ENCODE results near the gene FN3KRP. TPM values are rescaled to one million over a fixed set of nuclear protein-coding genes. Genes with fewer than 3 reads are reported as not detected.

The FN3KRP gene
- total and polyA plus RNA-seq, 2 of the 13 experiments (the other 11 are each of a cell fraction or from before 2014, with no cell fraction given): 22.4 to 28.2 TPM

DNA sequence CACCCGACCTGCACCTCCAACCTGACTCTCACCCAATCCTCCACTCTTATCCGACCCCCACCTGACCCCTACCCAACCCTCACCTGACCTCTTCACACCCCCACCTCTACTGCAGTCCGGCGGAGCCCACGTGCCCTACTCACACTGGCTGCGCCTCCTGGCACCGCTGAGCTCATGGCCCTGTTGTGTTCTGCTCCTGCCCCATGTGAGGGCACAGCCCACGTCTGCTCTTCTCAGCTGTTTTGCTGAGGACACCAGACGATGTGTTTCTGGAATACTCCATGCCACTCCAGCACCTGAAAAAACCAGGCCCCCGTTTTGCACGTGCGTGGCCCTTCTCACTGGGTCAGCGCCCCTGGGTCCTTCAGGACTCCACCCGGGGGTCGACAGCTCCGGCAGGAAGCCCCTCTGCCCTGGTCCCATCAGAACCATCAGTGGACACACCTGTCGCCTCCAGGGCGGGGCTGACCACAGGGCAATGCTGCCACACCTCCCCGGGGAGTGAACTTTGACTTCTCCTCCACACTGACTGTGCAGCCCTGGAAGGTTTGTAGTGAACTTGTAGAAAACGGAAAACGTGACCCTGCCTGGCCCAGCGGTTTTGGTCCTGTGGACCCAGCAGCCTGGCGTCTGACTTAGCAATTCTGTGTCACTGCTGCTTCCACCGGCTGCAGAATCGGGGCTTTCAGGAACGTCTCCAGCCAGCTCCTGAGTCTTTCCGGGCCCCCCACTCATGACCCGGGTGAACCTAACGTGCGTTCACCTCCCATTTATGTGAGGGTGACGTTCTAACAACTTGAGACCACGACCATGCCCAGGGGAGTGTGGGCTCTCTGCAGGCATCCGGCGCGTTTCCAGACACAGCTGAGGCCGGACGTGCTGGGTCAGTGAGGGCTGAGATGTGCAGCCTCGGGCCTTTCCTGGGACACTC is 12.3 kb upstream of the FN3KRP start (continued):
- no peak for TF ChIP-seq JARID2 (CRISPR knock-in tag; IDR thresholded peaks at IDR 0.05; ENCODE audit: insufficient replicate concordance)
- TF ChIP-seq HNRNPUL1 (IDR thresholded peaks at IDR 0.05; ENCODE audit: low read depth, low read length): no peak
- no peak for TF ChIP-seq ZNF766 (CRISPR knock-in tag; IDR thresholded peaks at IDR 0.05; ENCODE audit: borderline replicate concordance)
- TF ChIP-seq ZNF746 (CRISPR knock-in tag; IDR thresholded peaks at IDR 0.05): no peak
- no peak for TF ChIP-seq PPARG (CRISPR knock-in tag; conservative IDR thresholded peaks at IDR 0.05)
- TF ChIP-seq MED8 (CRISPR knock-in tag; IDR thresholded peaks at IDR 0.05; ENCODE audit: insufficient replicate concordance): no peak
- peak; percentile 79; the same call in 1 of the 2 replicates for TF ChIP-seq ZNF549 (CRISPR knock-in tag; IDR thresholded peaks at IDR 0.05)
- no peak for TF ChIP-seq HMG20A (CRISPR knock-in tag; IDR thresholded peaks at IDR 0.05; ENCODE audit: borderline replicate concordance)
- TF ChIP-seq ZFY (CRISPR knock-in tag; IDR thresholded peaks at IDR 0.05): peak; percentile 14; the same call in 1 of the 2 replicates
- TF ChIP-seq HOXA3 (CRISPR knock-in tag; IDR thresholded peaks at IDR 0.05): peak; percentile 72
- TF ChIP-seq CENPBD1 (CRISPR knock-in tag; IDR thresholded peaks at IDR 0.05; ENCODE audit: borderline replicate concordance, low read depth): no peak
- no peak for TF ChIP-seq ZNF503 (CRISPR knock-in tag; IDR thresholded peaks at IDR 0.05)
- TF ChIP-seq, protein P1, sequence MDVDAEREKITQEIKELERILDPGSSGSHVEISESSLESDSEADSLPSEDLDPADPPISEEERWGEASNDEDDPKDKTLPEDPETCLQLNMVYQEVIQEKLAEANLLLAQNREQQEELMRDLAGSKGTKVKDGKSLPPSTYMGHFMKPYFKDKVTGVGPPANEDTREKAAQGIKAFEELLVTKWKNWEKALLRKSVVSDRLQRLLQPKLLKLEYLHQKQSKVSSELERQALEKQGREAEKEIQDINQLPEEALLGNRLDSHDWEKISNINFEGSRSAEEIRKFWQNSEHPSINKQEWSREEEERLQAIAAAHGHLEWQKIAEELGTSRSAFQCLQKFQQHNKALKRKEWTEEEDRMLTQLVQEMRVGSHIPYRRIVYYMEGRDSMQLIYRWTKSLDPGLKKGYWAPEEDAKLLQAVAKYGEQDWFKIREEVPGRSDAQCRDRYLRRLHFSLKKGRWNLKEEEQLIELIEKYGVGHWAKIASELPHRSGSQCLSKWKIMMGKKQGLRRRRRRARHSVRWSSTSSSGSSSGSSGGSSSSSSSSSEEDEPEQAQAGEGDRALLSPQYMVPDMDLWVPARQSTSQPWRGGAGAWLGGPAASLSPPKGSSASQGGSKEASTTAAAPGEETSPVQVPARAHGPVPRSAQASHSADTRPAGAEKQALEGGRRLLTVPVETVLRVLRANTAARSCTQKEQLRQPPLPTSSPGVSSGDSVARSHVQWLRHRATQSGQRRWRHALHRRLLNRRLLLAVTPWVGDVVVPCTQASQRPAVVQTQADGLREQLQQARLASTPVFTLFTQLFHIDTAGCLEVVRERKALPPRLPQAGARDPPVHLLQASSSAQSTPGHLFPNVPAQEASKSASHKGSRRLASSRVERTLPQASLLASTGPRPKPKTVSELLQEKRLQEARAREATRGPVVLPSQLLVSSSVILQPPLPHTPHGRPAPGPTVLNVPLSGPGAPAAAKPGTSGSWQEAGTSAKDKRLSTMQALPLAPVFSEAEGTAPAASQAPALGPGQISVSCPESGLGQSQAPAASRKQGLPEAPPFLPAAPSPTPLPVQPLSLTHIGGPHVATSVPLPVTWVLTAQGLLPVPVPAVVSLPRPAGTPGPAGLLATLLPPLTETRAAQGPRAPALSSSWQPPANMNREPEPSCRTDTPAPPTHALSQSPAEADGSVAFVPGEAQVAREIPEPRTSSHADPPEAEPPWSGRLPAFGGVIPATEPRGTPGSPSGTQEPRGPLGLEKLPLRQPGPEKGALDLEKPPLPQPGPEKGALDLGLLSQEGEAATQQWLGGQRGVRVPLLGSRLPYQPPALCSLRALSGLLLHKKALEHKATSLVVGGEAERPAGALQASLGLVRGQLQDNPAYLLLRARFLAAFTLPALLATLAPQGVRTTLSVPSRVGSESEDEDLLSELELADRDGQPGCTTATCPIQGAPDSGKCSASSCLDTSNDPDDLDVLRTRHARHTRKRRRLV (CRISPR knock-in tag; IDR thresholded peaks at IDR 0.05): peak; percentile 84; the same call in 1 of the 2 replicates
- peak; percentile 85 for TF ChIP-seq PATZ1 (CRISPR knock-in tag; IDR thresholded peaks at IDR 0.05)
- TF ChIP-seq ZNF484 (CRISPR knock-in tag; IDR thresholded peaks at IDR 0.05; ENCODE audit: borderline replicate concordance, low read depth): no peak
- TF ChIP-seq MXD4 (CRISPR knock-in tag; IDR thresholded peaks at IDR 0.05): no peak
- peak; percentile 31; the same call in 1 of the 2 replicates for TF ChIP-seq ZNF691 (CRISPR knock-in tag; IDR thresholded peaks at IDR 0.05; ENCODE audit: borderline replicate concordance, low read depth)
- no peak for TF ChIP-seq NFE2L2 (IDR thresholded peaks at IDR 0.05; ENCODE audit: low read length)
